Astrocyte (in vitro differentiated cells and primary cell): ENCODE data around the gene PADI3.

Experiments
- EZH2 ChIP-seq: IDR thresholded peaks from 2 replicates; pipeline ENCODE4 v1.6.1; 2012; ENCODE audit warnings: mild to moderate bottlenecking, low read length, inconsistent platforms; ENCODE audit not compliant: insufficient read depth
- TF ChIP-seq, protein P1 (sequence below): IDR thresholded peaks from 2 replicates; pipeline ENCODE4 v1.5.1; 2011; ENCODE audit warnings: low read depth, mild to moderate bottlenecking, inconsistent platforms, low read length, moderate library complexity; ENCODE audit not compliant: insufficient read depth

DNA sequence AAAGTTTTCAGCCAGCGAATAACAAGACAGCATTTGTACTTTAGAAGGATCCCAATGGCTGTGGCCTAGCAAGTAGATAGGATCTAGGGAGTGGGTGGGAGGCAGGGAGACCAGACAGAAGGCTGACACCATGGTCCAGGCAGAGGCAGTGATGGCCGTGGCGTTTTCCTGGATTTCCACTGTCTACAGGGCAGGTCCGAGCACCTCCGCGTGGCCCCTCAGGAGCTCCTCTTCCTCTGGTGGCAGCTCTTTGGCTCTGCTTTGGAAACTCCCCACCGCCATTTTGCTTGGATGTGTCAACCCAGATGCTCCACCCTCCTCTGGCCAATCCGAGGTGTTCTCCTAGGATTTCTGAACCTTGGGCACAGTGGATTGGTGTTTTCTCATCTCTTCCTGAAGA is 84.2 kb downstream of the PADI3 start:
- TF ChIP-seq, protein P1, sequence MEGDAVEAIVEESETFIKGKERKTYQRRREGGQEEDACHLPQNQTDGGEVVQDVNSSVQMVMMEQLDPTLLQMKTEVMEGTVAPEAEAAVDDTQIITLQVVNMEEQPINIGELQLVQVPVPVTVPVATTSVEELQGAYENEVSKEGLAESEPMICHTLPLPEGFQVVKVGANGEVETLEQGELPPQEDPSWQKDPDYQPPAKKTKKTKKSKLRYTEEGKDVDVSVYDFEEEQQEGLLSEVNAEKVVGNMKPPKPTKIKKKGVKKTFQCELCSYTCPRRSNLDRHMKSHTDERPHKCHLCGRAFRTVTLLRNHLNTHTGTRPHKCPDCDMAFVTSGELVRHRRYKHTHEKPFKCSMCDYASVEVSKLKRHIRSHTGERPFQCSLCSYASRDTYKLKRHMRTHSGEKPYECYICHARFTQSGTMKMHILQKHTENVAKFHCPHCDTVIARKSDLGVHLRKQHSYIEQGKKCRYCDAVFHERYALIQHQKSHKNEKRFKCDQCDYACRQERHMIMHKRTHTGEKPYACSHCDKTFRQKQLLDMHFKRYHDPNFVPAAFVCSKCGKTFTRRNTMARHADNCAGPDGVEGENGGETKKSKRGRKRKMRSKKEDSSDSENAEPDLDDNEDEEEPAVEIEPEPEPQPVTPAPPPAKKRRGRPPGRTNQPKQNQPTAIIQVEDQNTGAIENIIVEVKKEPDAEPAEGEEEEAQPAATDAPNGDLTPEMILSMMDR: no peak
- TF ChIP-seq EZH2: no peak
